Smooth muscle cell (in vitro differentiated cells): ENCODE data around the gene RABGEF1. TPM values are rescaled to one million over a fixed set of nuclear protein-coding genes. Genes with fewer than 3 reads are reported as not detected.
A peak's percentile ranks its signal among the peaks of the same experiment; 100 is the strongest.
"Not testable (repeated sequence)": the region's sequence is repeated elsewhere in the genome, so short reads cannot be mapped to it uniquely, and the experiment has no call there.

ENCODE experiments used
- DNase-seq: peaks from one replicate; lab custom pipeline; 2025; ENCODE audit not compliant: unreplicated experiment; lab: John Stamatoyannopoulos, UW
- H2AFZ ChIP-seq: fragments of 200-600 bp; sonication (generic); 2 replicates; pipeline ENCODE4 v1.6.0; 2016; ENCODE audit warnings: antibody characterized with exemption, low read depth, mild to moderate bottlenecking
- H3F3A ChIP-seq: fragments of 200-600 bp; sonication (generic); 2 replicates; pipeline ENCODE4 v1.6.0; 2017; ENCODE audit warnings: antibody characterized with exemption, low read depth
- H3K27ac ChIP-seq: fragments of 200-600 bp; sonication (generic); 2 replicates; pipeline ENCODE4 v1.5.1; 2016; ENCODE audit warnings: low read depth, mild to moderate bottlenecking
- H3K27me3 ChIP-seq: fragments of 200-600 bp; sonication (generic); 2 replicates; pipeline ENCODE4 v1.6.1; 2016; ENCODE audit warnings: low read depth, mild to moderate bottlenecking
- H3K36me3 ChIP-seq: fragments of 200-600 bp; sonication (generic); 2 replicates; pipeline ENCODE4 v1.5.1; 2016; ENCODE audit warnings: low read depth
- H3K4me1 ChIP-seq: fragments of 200-600 bp; sonication (generic); 2 replicates; pipeline ENCODE4 v1.5.1; 2016; ENCODE audit warnings: low read depth
- H3K4me2 ChIP-seq: fragments of 200-600 bp; sonication (generic); 2 replicates; pipeline ENCODE4 v1.6.0; 2016; ENCODE audit warnings: mild to moderate bottlenecking
- H3K4me3 ChIP-seq: fragments of 200-600 bp; sonication (generic); 2 replicates; pipeline ENCODE4 v1.5.1; 2016; ENCODE audit warnings: mild to moderate bottlenecking
- H3K79me2 ChIP-seq: fragments of 200-600 bp; sonication (generic); 2 replicates; pipeline ENCODE4 v1.6.0; 2016; ENCODE audit warnings: low read depth, mild to moderate bottlenecking
- H3K9ac ChIP-seq: fragments of 200-600 bp; sonication (generic); 2 replicates; pipeline ENCODE4 v1.6.0; 2016; ENCODE audit warnings: low read depth
- H3K9me3 ChIP-seq: fragments of 200-600 bp; sonication (generic); replicated peaks from 2 replicates; pipeline ENCODE4 v1.5.1; 2016; ENCODE audit warnings: low read depth
- H4K20me1 ChIP-seq: fragments of 200-600 bp; sonication (generic); 2 replicates; pipeline ENCODE4 v1.6.0; 2016; ENCODE audit warnings: low read depth
- WGBS: methylation state at CpG from one replicate; pipeline ENCODE4 v1.1.7; 2016; ENCODE audit warnings: low lambda C conversion rate; 5-methylcytosine and 5-hydroxymethylcytosine counted together
- polyA plus RNA-seq: library from polyadenylated mRNA; unstranded; fragments of >200 nt; fragmentation: Nextera tagmentation; extraction: Ambion mirVana; gene quantifications from 2 replicates; pipeline ENCODE4 v1.2.1, GENCODE V29; 2016
- total RNA-seq: library from RNA; depleted of rRNA; stranded (reverse); fragments of >200 nt; gene quantifications from 2 replicates; pipeline ENCODE4 v1.2.3, GENCODE V29; 2014
- TF ChIP-seq, protein P1 (sequence below): fragments of 200-600 bp; sonication (generic); IDR thresholded peaks from 2 replicates; pipeline ENCODE4 v1.5.1; 2017; ENCODE audit warnings: borderline replicate concordance, mild to moderate bottlenecking, antibody characterized with exemption; ENCODE audit not compliant: insufficient read depth, poor library complexity, severe bottlenecking

RABGEF1 gene
- total and polyA plus RNA-seq, 2 experiments from 2014 or later, result 18.8 to 34.9 TPM

- Histone ChIP-seq H3K79me2 (no peaks in the 10 kb centered on the region), H3K4me3 (no peak overlapping the region), H3K36me3 (no peaks in the 10 kb centered on the region), H3K27ac (no peak overlapping the region), H3K27me3 (no peaks in the 10 kb centered on the region), H3K9me3 (no peaks in the 10 kb centered on the region), H4K20me1 (no peaks in the 10 kb centered on the region), H3K4me2 (no peak overlapping the region), H3F3A (no peaks in the 10 kb centered on the region), H3K4me1 (no peaks in the 10 kb centered on the region), H3K9ac (no peak overlapping the region), H2AFZ (no peak overlapping the region)
- WGBS, result 89% methylated on average over 7 of the region's 7 CpGs
- no peak for DNase-seq
- TF ChIP-seq, protein P1, sequence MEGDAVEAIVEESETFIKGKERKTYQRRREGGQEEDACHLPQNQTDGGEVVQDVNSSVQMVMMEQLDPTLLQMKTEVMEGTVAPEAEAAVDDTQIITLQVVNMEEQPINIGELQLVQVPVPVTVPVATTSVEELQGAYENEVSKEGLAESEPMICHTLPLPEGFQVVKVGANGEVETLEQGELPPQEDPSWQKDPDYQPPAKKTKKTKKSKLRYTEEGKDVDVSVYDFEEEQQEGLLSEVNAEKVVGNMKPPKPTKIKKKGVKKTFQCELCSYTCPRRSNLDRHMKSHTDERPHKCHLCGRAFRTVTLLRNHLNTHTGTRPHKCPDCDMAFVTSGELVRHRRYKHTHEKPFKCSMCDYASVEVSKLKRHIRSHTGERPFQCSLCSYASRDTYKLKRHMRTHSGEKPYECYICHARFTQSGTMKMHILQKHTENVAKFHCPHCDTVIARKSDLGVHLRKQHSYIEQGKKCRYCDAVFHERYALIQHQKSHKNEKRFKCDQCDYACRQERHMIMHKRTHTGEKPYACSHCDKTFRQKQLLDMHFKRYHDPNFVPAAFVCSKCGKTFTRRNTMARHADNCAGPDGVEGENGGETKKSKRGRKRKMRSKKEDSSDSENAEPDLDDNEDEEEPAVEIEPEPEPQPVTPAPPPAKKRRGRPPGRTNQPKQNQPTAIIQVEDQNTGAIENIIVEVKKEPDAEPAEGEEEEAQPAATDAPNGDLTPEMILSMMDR, result no peak
Observed at GRCh38 chr7:66824041-66824440, 83.5 kb downstream of the RABGEF1 start.

DNA sequence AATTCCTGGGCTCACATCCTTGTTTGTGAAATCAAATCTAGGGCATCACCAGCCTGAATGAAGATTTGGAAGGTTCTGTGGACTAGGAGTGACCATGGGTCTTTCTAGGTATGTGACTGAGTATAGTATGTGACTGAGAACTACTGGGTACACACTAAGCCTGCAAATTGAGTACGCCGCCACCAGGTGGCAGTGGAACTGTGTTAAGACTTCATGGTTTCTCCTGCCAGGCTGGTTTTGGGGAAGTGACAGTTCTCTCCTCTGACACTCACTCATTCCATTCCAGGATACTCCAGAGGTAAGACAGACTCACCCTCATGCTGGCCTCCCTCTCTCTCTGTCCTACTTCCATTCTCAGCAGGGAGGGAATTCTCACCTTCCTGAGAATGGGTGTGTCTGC lies 85.0 kb downstream of the RABGEF1 start:
- 28% methylated on average over 2 of the region's 2 CpGs for WGBS
- TF ChIP-seq, protein P1, result peak; percentile 26
- not testable (repeated sequence) for DNase-seq

GRCh38 chr7:66826649-66827048 lies 86.1 kb downstream of the RABGEF1 start:
- H3K4me2 ChIP-seq, result no peak overlapping the region
- TF ChIP-seq, protein P1, result no peak
- no peak for DNase-seq
- H2AFZ ChIP-seq, result no peak overlapping the region
- H3K4me3 ChIP-seq, result no peak overlapping the region
- H3K27ac ChIP-seq, result no peak overlapping the region
- 91% methylated on average over 3 of the region's 3 CpGs for WGBS
- no peaks in the 10 kb centered on the region for H3F3A ChIP-seq
- no peaks in the 10 kb centered on the region for H3K9me3 ChIP-seq
- H3K36me3 ChIP-seq, result no peaks in the 10 kb centered on the region
- H3K9ac ChIP-seq, result no peak overlapping the region
- no peaks in the 10 kb centered on the region for H4K20me1 ChIP-seq
- H3K4me1 ChIP-seq, result no peaks in the 10 kb centered on the region
- no peaks in the 10 kb centered on the region for H3K27me3 ChIP-seq
- H3K79me2 ChIP-seq, result no peaks in the 10 kb centered on the region

More for the DNA sequence above, 85.0 kb downstream of the RABGEF1 start:
- H3K4me1 ChIP-seq, H4K20me1 ChIP-seq, H3F3A ChIP-seq, H3K79me2 ChIP-seq, H3K4me3 ChIP-seq, H2AFZ ChIP-seq, H3K27me3 ChIP-seq, H3K36me3 ChIP-seq, H3K9me3 ChIP-seq, H3K4me2 ChIP-seq, H3K9ac ChIP-seq, H3K27ac ChIP-seq: not testable (repeated sequence)

DNA sequence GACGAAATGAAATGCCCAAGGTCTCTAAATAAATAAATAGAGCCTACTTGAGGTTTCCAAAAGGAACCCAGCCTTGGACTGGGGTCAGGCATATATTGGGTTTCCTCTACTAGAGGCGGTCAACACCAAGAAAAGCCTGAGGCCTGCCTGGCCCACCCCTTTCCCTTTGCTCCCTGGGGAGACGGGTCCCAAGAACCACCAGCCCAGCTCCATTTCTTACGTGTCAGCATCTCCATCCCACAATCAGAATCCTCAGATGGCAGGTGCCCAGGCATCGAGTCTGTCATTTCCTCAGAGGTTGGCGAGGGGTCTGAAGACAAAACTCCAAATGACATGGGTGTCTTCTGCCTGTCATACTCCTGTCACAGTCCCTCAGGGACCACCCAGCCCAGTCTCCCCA lies 90.4 kb downstream of the RABGEF1 start:
- H3K4me3 ChIP-seq, H3K4me1 ChIP-seq, H3K27me3 ChIP-seq, H3K36me3 ChIP-seq, DNase-seq, H2AFZ ChIP-seq, H3K9me3 ChIP-seq, H3K79me2 ChIP-seq, H3F3A ChIP-seq, H3K9ac ChIP-seq, H3K27ac ChIP-seq, H4K20me1 ChIP-seq, H3K4me2 ChIP-seq: not testable (repeated sequence)
- WGBS, result 89% methylated on average over 6 of the region's 6 CpGs
